ENCODE measurements around the gene CYP2U1. TPM values are rescaled to one million over a fixed set of nuclear protein-coding genes. Genes with fewer than 3 reads are reported as not detected.

CYP2U1 gene
- 13.6 TPM for total RNA-seq

GRCh38 chr4:107930821-107931774 is at the start of gene CYP2U1:
Gene CYP2U1 (plus strand): TSS chr4:107931549. CDS start chr4:107931644, 95 bp downstream.

GRCh38 chr4:107989537-107990386 is 58.4 kb downstream of the CYP2U1 start, which contains the start of gene HADH:
Gene HADH (plus strand): TSS chr4:107989889. CDS start chr4:107989933, 44 bp downstream.

Other genes starting within 250 kb of the CYP2U1 start
- 120 TPM for gene PAPSS1, start 211.3 kb upstream of the CYP2U1 start, total RNA-seq
- gene SGMS2, start 106.6 kb upstream of the CYP2U1 start, total RNA-seq = 6.0 TPM
- gene HADH, start 58.3 kb downstream of the CYP2U1 start, total RNA-seq = 14.1 TPM
- gene LEF1, start 237.4 kb downstream of the CYP2U1 start, total RNA-seq = 26.5 TPM